ENCODE data around the gene ASB11. TPM values are rescaled to one million over a fixed set of nuclear protein-coding genes. Genes with fewer than 3 reads are reported as not detected.
A peak's percentile ranks its signal among the peaks of the same experiment; 100 is the strongest.

ASB11 gene
- total RNA-seq, 1 donor from 2014 or later: not detected

DNA sequence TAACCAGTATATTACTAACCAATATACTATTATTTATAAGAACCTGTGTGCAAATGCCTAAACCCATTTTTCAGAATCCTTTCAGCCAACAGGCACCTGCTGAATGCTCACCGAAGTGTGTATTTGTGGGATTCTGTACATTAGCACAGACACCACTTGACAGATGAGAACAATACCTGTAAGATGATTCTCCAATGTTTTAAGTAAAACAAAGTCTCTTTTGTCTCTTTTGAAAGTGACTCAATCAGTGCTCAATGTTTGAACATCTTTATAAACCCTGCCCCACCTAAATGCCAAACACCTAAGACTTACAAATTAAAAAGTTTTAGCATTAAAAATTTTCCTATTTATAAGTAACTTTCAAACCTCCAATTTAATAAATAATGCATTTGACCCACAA, 46.3 kb downstream of the ASB11 start:
- H3K27ac ChIP-seq: no peak overlapping the region
- intact Hi-C loops (cut with DNase I): no loop called here

DNA sequence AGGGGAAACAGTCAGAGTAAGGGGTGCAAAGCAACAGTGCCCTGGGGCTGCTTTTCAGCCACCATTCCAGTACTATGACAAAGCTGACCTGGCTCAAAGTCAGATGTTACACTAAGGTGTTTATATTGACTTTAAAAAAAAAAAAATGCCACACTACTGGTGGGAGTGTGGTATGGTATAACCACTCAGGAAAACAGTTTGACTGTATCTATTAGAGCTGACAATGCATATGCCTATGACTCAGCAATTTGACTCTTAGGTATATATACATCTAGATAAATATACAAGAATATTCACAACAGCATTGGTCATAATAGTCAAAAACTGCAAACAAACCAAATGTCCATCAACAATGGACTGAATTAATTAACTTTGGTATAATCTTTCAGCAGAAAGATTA, 60.6 kb downstream of the ASB11 start:
- Histone ChIP-seq H3K4me1 (no peaks in the 10 kb centered on the region), H3K27me3 (no peaks in the 10 kb centered on the region), H3K9me3 (no peaks in the 10 kb centered on the region), H3K27ac (no peak overlapping the region), H3K36me3 (no peaks in the 10 kb centered on the region), H3K4me3 (no peak overlapping the region)
- intact Hi-C loops (cut with DNase I): no loop called here
- DNase-seq (ENCODE audit: extremely low spot score in 2 of 2): no peak
- no peak for TF ChIP-seq POLR2A (IDR thresholded peaks at IDR 0.05)

More for the DNA sequence above, 46.3 kb downstream of the ASB11 start:
- Histone ChIP-seq H3K4me1 (no peaks in the 10 kb centered on the region), H3K4me3 (no peak overlapping the region), H3K27me3 (no peaks in the 10 kb centered on the region), H3K36me3 (no peaks in the 10 kb centered on the region), H3K9me3 (no peaks in the 10 kb centered on the region)
- TF ChIP-seq, protein P1, sequence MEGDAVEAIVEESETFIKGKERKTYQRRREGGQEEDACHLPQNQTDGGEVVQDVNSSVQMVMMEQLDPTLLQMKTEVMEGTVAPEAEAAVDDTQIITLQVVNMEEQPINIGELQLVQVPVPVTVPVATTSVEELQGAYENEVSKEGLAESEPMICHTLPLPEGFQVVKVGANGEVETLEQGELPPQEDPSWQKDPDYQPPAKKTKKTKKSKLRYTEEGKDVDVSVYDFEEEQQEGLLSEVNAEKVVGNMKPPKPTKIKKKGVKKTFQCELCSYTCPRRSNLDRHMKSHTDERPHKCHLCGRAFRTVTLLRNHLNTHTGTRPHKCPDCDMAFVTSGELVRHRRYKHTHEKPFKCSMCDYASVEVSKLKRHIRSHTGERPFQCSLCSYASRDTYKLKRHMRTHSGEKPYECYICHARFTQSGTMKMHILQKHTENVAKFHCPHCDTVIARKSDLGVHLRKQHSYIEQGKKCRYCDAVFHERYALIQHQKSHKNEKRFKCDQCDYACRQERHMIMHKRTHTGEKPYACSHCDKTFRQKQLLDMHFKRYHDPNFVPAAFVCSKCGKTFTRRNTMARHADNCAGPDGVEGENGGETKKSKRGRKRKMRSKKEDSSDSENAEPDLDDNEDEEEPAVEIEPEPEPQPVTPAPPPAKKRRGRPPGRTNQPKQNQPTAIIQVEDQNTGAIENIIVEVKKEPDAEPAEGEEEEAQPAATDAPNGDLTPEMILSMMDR (IDR thresholded peaks at IDR 0.05): no peak
- TF ChIP-seq POLR2A (IDR thresholded peaks at IDR 0.05): no peak
- no peak for TF ChIP-seq POLR2AphosphoS5 (IDR thresholded peaks at IDR 0.05; ENCODE audit: insufficient read depth in 1 of 2, low read depth in 1 of 2)
- no peak for DNase-seq (ENCODE audit: extremely low spot score in 2 of 2)

DNA sequence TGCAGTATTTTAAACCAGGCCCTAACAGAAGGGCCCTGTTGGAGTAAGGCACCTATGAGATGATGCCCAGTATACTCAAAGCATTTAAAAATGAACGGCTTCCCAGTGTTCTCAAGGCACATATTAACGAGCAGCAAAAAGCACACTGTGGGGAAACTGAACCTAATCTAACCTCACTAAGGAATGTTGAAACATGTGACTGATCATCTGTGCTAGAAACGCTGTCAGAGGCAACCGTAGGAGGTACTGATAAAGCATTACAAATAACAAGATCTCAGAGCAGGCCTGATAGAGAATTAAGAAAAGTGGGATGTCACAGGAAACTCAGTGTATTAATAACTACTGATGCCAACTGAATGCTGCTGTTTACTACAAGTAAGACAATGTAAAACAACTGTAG, 69.5 kb downstream of the ASB11 start:
- H3K9me3 ChIP-seq: no peaks in the 10 kb centered on the region
- H3K4me1 ChIP-seq: no peaks in the 10 kb centered on the region
- H3K4me3 ChIP-seq: no peak overlapping the region
- H3K36me3 ChIP-seq: no peaks in the 10 kb centered on the region
- no peak overlapping the region for H3K27ac ChIP-seq
- DNase-seq (ENCODE audit: extremely low spot score in 2 of 2): no peak
- intact Hi-C loops (cut with DNase I): no loop called here
- no peaks in the 10 kb centered on the region for H3K27me3 ChIP-seq
- TF ChIP-seq, protein P1 (IDR thresholded peaks at IDR 0.05): no peak
- no peak for TF ChIP-seq POLR2AphosphoS5 (IDR thresholded peaks at IDR 0.05; ENCODE audit: insufficient read depth in 1 of 2, low read depth in 1 of 2)
- TF ChIP-seq POLR2A (IDR thresholded peaks at IDR 0.05): no peak

DNA sequence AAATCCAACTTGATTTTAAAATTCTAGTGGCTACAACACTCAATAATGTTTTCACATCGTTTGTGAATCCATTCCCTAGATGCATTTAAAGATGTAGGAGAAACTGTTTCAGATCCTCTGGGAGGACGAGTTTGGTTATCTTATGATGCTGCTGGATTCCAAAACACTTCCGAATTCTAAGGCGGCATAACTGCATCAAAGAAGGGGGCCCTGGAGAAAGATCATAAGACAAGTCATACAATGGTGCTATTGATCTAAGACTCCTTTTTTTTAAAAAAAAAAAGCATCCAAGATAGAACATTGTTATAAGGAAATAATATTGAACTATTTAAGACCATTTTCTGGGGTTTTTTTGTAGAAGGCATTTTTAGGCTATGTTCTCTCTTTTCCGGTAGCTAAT, 71.0 kb downstream of the ASB11 start:
- H3K4me1 ChIP-seq: no peaks in the 10 kb centered on the region
- no peak overlapping the region for H3K27ac ChIP-seq
- H3K27me3 ChIP-seq: no peaks in the 10 kb centered on the region
- no peak overlapping the region for H3K4me3 ChIP-seq
- no peak for TF ChIP-seq POLR2A (IDR thresholded peaks at IDR 0.05)
- TF ChIP-seq POLR2AphosphoS5 (IDR thresholded peaks at IDR 0.05; ENCODE audit: insufficient read depth in 1 of 2, low read depth in 1 of 2): no peak
- TF ChIP-seq, protein P1 (IDR thresholded peaks at IDR 0.05): no peak
- H3K9me3 ChIP-seq: no peaks in the 10 kb centered on the region
- DNase-seq (ENCODE audit: extremely low spot score in 2 of 2): no peak
- no peaks in the 10 kb centered on the region for H3K36me3 ChIP-seq
- intact Hi-C loops (cut with DNase I): no loop called here

DNA sequence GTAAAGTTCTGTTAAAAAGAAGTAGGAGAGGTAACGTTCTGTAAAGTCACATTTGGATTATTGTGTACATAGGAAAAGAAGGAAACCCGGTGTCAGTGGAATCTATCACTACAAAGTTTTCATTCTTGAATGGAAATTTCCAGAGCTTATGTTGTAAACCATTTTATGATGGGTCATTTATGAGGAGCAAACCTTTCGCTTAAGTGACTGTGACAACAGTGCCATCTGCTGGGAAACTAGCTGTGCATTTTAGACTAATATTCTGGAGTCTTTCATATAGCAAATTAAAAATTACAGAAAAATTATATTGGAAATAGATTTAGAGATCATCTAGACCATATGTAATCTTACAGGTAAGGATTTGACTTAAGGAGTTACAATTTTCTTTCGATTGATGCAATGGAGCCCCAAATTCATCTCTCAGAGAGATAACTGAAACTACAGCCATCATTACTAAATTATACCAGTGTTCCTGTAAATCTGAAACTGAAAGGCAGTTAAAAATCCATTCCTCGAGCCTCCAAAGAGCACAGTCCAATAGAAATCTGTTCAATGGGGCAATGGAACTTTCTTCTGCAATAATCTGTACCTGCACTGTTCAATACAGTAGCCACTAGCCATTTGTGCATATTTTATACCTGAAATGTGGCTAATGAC, 72.4 kb downstream of the ASB11 start:
- TF ChIP-seq, protein P1 (IDR thresholded peaks at IDR 0.05): peak in 2 of 3 experiments; percentile 18 to 42
- TF ChIP-seq POLR2A (IDR thresholded peaks at IDR 0.05) (no peak), POLR2AphosphoS5 (IDR thresholded peaks at IDR 0.05; ENCODE audit: insufficient read depth in 1 of 2, low read depth in 1 of 2) (peak in 1 of 2 donors; percentile 14)
- H3K9me3 ChIP-seq: no peaks in the 10 kb centered on the region
- intact Hi-C loops (cut with DNase I): no loop called here
- no peaks in the 10 kb centered on the region for H3K36me3 ChIP-seq
- no peaks in the 10 kb centered on the region for H3K27me3 ChIP-seq
- no peak overlapping the region for H3K4me3 ChIP-seq
- H3K27ac ChIP-seq: no peak overlapping the region
- H3K4me1 ChIP-seq: no peaks in the 10 kb centered on the region
- no peak for DNase-seq (ENCODE audit: extremely low spot score in 2 of 2)

Data from vagina (tissue), 2 donors.